Body of pancreas (tissue), 4 donors: Measurements from ENCODE around the gene FBXO7. TPM values are rescaled to one million over a fixed set of nuclear protein-coding genes. Genes with fewer than 3 reads are reported as not detected.

Source experiments
- ATAC-seq: fragments of 150-250 bp; one replicate; pipeline ENCODE4 v1.9.1; 2016
- DNase-seq, 4 donors: peaks; one replicate each; pipeline ENCODE4 v3.0.0-alpha.2; 2019
- H3K27ac ChIP-seq, 4 donors: fragments of 200-600 bp; sonication (generic); 1 replicate in 3 of 4; 2 replicates in 1 of 4; pipeline versions ENCODE4 v1.5.1 to v1.6.1; 2016 to 2019; ENCODE audit warnings: mild to moderate bottlenecking in 1 of 4, mixed read lengths in 1 of 4, moderate library complexity in 1 of 4
- H3K27me3 ChIP-seq, 2 donors: fragments of 200-600 bp; sonication (generic); one replicate each; pipeline ENCODE4 v1.6.0; 2016; ENCODE audit warnings: mild to moderate bottlenecking in 1 of 2
- H3K36me3 ChIP-seq, 2 donors: fragments of 200-600 bp; sonication (generic); replicated peaks in 1 of 2; 2 replicates each; pipeline ENCODE4 v1.5.1; 2016; ENCODE audit warnings: low read depth in 2 of 2; ENCODE audit not compliant: insufficient read depth in 1 of 2
- H3K4me1 ChIP-seq: fragments of 200-600 bp; sonication (generic); one replicate; pipeline ENCODE4 v1.6.0; 2016
- H3K4me3 ChIP-seq, 2 donors: fragments of 200-600 bp; sonication (generic); 1 replicate in 1 of 2; 2 replicates in 1 of 2; pipeline ENCODE4 v1.5.1; 2016 to 2019
- H3K9me3 ChIP-seq, 3 donors: fragments of 200-600 bp; sonication (generic); 1 replicate in 2 of 3; 2 replicates in 1 of 3; pipeline ENCODE4 v1.5.1; 2016
- POLR2A ChIP-seq, 3 donors: fragments of 450-650 bp; IDR thresholded peaks; one replicate each; pipeline ENCODE4 v1.6.1; 2016; ENCODE audit warnings: antibody characterized with exemption in 3 of 3, mild to moderate bottlenecking in 2 of 3
- WGBS, 2 donors: methylation state at CpG; one replicate each; pipeline ENCODE4 v1.1.5; 2017; 5-methylcytosine and 5-hydroxymethylcytosine counted together
- intact Hi-C: fragments of 100-400 bp; cut with DNase I; formaldehyde crosslinking; loops from one replicate; pipeline ENCODE4 v1.15.1; 2023
- total RNA-seq, 2 donors: library from RNA; depleted of rRNA; stranded (reverse); fragments of >200 nt; gene quantifications; one replicate each; pipeline ENCODE4 v1.1.0, GENCODE V29; 2016
- TF ChIP-seq, protein P1 (sequence below), 7 experiments: fragments of 450-650 bp in 4 of 7; fragments of 200-600 bp in 3 of 7; sonication (generic) in 3 of 7; IDR thresholded peaks; one replicate each; pipeline ENCODE4 v1.5.1; 2016 to 2019; ENCODE audit warnings: antibody characterized with exemption in 7 of 7

The FBXO7 gene
- total RNA-seq, 2 donors from 2014 or later, result 54.2 to 56.7 TPM

DNA sequence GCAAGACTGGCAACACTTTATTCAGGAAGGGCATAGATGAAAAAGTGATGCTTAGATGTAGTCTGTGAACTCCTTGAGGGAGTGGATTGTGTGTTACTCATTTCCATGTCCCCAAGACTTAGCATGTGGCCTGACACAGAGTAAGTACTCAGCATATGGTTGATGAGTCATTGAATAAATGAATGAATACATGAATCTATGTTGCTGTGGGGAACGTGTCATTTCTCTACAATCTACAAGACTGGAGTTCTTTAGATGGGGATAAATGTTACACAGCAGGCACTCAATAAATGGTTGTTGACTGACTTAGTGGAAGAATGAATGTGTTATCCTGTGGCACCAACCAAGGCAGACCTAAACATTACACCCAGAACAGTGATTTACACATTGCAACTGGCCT lies 28.3 kb upstream of the FBXO7 start:
- no peaks in the 10 kb centered on the region for H3K4me1 ChIP-seq
- intact Hi-C loops, result no loop called here
- H3K4me3 ChIP-seq, result no peak overlapping the region
- H3K27ac ChIP-seq, result no peak overlapping the region
- no peaks in the 10 kb centered on the region for H3K36me3 ChIP-seq
- WGBS, 2 donors, result 29 to 62% methylated on average over 1 of the region's 1 CpG
- no peak for TF ChIP-seq POLR2A (IDR thresholded peaks at IDR 0.05)
- TF ChIP-seq, protein P1, sequence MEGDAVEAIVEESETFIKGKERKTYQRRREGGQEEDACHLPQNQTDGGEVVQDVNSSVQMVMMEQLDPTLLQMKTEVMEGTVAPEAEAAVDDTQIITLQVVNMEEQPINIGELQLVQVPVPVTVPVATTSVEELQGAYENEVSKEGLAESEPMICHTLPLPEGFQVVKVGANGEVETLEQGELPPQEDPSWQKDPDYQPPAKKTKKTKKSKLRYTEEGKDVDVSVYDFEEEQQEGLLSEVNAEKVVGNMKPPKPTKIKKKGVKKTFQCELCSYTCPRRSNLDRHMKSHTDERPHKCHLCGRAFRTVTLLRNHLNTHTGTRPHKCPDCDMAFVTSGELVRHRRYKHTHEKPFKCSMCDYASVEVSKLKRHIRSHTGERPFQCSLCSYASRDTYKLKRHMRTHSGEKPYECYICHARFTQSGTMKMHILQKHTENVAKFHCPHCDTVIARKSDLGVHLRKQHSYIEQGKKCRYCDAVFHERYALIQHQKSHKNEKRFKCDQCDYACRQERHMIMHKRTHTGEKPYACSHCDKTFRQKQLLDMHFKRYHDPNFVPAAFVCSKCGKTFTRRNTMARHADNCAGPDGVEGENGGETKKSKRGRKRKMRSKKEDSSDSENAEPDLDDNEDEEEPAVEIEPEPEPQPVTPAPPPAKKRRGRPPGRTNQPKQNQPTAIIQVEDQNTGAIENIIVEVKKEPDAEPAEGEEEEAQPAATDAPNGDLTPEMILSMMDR (IDR thresholded peaks at IDR 0.05), result no peak
- ATAC-seq, result no peak
- no peaks in the 10 kb centered on the region for H3K9me3 ChIP-seq
- H3K27me3 ChIP-seq, result no peaks in the 10 kb centered on the region
- DNase-seq, result no peak

DNA sequence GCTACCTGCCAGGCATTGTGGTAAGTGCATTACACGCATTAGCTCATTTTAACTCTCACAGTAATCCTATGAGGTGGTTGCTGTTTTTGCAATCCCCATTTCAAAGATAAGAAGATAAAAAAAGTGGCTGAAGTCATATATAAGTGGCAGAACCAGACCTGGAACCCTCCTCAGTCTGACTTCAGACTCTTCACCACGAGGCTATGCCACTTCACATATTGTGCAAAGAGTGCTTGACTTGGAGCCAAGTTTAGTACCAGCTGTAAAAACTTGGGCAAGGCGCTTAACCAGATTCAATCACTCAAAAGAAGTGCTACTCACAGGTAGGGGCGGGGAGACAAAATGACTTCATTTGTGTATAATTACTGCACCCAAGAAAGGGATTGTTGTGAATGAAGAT lies 25.6 kb upstream of the FBXO7 start:
- DNase-seq (no peak), ATAC-seq (no peak)
- 47 to 52% methylated on average over 4 of the region's 4 CpGs for WGBS, 2 donors

DNA sequence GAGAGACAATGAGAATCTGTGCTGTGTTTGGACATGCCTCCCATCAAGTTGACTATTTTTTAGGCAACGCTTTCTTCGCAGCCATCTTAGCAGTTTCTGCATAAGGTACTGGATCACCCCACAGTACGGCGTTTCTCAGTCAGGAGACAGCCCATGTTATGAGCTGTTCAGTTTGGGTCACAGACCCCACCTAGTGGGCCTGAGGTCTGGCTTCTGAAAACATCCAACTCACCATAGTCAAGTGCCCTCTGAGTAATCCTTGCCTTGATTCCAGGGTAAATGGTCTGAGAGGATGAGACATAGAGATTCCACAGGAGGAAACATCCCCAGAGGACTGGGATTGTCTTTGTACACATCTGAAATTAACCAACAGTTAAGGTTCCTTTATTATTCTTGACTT lies 17.6 kb upstream of the FBXO7 start:
- intact Hi-C loops, result no loop called here
- Histone ChIP-seq H3K27ac (no peak overlapping the region), H3K4me3 (no peak overlapping the region), H3K27me3 (no peaks in the 10 kb centered on the region), H3K4me1 (no peaks in the 10 kb centered on the region), H3K9me3 (no peaks in the 10 kb centered on the region), H3K36me3 (no peaks in the 10 kb centered on the region)
- no peak for ATAC-seq
- TF ChIP-seq, protein P1 (IDR thresholded peaks at IDR 0.05), result no peak
- TF ChIP-seq POLR2A (IDR thresholded peaks at IDR 0.05), result no peak
- WGBS, 2 donors, result 63 to 70% methylated on average over 4 of the region's 4 CpGs
- no peak for DNase-seq

More for the DNA sequence above, 25.6 kb upstream of the FBXO7 start:
- Histone ChIP-seq H3K4me1 (no peaks in the 10 kb centered on the region), H3K27me3 (no peaks in the 10 kb centered on the region), H3K4me3 (no peak overlapping the region), H3K27ac (no peak overlapping the region), H3K36me3 (no peaks in the 10 kb centered on the region), H3K9me3 (no peaks in the 10 kb centered on the region)
- intact Hi-C loops, result no loop called here
- no peak for TF ChIP-seq POLR2A (IDR thresholded peaks at IDR 0.05)
- TF ChIP-seq, protein P1 (IDR thresholded peaks at IDR 0.05), result no peak

DNA sequence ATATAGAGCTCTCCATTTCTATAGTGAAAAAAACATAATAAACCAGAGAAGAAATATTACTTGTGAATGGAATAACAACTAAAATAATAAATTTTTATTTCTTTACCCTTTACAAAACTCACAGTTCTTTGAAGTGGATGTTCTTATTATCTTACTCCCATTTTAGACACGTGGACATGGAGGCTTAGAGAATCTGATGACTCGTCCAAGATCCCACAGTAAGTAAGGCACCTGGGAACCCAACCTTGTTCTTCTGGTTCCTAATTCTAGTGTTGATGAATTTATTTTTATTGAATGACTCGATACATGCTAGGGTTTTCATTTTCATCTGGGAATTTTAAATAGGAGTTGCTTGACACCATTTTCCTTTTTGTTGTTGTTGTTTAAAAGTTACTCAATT lies 12.2 kb upstream of the FBXO7 start:
- Histone ChIP-seq H3K9me3 (no peaks in the 10 kb centered on the region), H3K36me3 (no peaks in the 10 kb centered on the region), H3K4me3 (no peak overlapping the region), H3K27ac (no peak overlapping the region), H3K27me3 (no peaks in the 10 kb centered on the region), H3K4me1 (no peaks in the 10 kb centered on the region)
- WGBS, 2 donors, result 42 to 51% methylated on average over 3 of the region's 3 CpGs
- intact Hi-C loops, result no loop called here
- DNase-seq (no peak), ATAC-seq (no peak)
- no peak for TF ChIP-seq POLR2A (IDR thresholded peaks at IDR 0.05)
- TF ChIP-seq, protein P1 (IDR thresholded peaks at IDR 0.05), result no peak

DNA sequence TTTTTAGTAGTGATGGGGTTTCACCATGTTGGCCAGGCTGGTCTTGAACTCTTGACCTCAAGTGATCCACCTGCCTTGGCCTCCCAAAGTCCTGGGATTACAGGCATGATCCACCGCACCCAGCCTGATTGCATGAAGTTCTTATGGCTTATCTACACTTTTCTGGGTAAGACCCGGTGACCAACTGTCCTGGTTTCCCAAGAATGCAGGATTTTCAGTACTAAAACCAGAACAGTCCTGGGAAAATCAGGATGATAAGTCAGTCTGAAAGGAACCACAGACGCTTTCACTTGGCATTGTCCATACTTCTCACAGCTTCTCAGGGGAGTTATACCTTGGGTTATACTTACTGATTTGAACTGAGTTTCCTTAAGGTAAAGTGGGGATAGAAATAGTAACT lies 8.9 kb upstream of the FBXO7 start:
- H3K4me3 ChIP-seq, result no peak overlapping the region
- no peaks in the 10 kb centered on the region for H3K27me3 ChIP-seq
- no peak overlapping the region for H3K27ac ChIP-seq
- DNase-seq, result no peak
- H3K9me3 ChIP-seq, result no peaks in the 10 kb centered on the region
- intact Hi-C loops, result no loop called here
- WGBS, 2 donors, result 64 to 79% methylated on average over 3 of the region's 3 CpGs
- H3K4me1 ChIP-seq, result no peaks in the 10 kb centered on the region
- TF ChIP-seq POLR2A (IDR thresholded peaks at IDR 0.05), result no peak
- TF ChIP-seq, protein P1 (IDR thresholded peaks at IDR 0.05), result no peak
- no peak for ATAC-seq
- no peaks in the 10 kb centered on the region for H3K36me3 ChIP-seq
